ENCODE measurements around the gene SKIL.

GRCh38 chr3:170327040-170327808 is 30.3 kb upstream of the SKIL start:
- TF ChIP-seq CTCF (conservative IDR thresholded peaks at IDR 0.05) (no peak), ZFX (IDR thresholded peaks at IDR 0.05) (no peak)

All from C4-2B (cell line).